Hindlimb muscle (tissue), 1 donor: ENCODE data around the gene ACOT8. TPM values are rescaled to one million over a fixed set of nuclear protein-coding genes. Genes with fewer than 3 reads are reported as not detected.
"Not testable (repeated sequence)": the region's sequence is repeated elsewhere in the genome, so short reads cannot be mapped to it uniquely, and the experiment has no call there.

Experiments
- DNase-seq: peaks from one replicate; pipeline ENCODE4 v3.0.0-alpha.2; 2013
- polyA plus RNA-seq: library from polyadenylated mRNA; unstranded; fragments of 120-200 nt; gene quantifications from one replicate; pipeline ENCODE4 v1.2.1, GENCODE V29; 2013; ENCODE audit not compliant: insufficient read length

The ACOT8 gene
- polyA plus RNA-seq, 1 donor: 19.9 TPM

DNA sequence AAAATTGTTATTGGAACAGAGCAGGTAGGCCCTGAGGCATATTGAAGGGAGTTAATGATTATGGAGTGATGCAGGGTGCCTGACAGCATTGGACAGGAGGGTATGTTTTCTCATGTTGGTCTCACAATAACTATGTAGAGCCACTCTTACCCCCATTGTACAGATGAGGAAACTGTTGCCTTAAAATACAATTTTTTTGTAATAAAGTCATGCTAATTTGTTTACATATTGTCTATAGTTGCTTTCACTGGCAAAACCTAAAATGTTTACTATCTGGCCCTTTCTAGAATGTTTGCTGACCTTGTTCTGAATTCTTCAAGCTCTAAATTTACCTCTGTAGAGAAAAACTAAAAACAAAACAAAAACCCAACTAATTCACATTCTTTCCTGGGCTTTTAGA, 5.7 kb downstream of the ACOT8 start:
- DNase-seq: no peak

DNA sequence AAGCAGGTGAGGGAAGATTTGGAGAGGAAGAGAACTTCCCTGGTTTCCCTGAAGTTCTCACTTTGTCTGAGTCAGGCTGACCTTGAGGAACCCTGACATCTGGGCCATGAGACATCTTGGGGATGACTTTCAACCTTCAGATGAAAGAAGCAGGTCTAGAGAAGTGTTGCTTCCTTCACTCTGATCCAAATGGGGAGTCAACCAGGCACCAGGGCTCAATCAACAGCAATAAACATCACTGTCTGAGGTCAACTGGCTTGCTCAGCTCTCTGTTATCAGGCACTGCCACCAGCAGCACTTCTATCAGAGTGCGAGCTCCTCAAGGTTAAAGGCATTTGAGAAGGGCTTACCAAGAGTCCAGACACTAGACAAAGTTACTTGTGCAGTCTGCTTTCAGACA, 6.3 kb downstream of the ACOT8 start:
- DNase-seq: no peak

DNA sequence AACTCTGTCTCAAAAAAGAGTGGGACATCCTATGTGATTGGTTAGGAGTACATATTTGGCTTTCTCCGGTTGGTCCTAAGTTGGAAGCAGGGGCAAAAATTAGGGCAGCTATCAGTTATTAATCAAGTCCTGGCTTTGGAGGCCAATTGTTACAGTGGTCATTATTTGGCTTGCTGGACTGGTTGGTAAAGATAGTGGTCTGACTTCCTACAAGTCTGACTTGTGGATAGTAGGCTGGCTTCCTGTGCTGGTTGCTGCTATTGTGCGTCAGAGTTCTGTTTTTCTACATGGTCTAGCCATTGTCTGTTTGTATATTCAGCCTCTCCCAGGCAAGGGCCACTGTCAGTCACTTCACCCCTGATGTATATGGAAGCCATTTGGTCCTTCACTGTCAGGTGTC, 7.0 kb downstream of the ACOT8 start:
- no peak for DNase-seq

DNA sequence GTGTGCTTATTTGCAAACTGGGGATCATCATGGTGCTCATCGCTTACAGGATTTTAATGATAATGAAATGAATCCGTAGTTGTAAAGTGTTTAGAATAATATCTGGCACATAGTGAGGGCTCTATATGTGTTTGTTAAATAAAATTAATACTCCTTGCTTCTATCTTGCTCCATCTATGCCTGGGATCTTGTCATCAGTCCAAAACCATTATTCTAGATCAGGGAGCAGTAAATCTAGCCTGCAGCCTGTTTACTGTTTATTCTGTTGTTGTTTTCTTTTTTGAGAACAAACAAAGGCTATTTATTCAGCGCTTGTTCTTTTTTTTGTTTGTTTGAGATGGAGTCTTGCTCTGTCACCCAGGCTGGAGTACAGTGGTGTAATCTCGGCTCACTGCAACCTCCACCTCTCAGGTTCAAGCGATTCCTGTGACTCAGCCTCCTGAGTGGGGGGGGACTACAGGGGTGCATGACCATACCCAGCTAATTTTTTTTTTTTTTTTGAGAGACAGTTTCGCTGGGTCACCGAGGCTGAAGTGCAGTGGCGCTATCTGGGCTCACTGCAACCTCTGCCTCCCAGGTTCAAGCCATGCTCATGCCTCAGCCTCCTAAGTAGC, 8.1 kb downstream of the ACOT8 start:
- DNase-seq: no peak

DNA sequence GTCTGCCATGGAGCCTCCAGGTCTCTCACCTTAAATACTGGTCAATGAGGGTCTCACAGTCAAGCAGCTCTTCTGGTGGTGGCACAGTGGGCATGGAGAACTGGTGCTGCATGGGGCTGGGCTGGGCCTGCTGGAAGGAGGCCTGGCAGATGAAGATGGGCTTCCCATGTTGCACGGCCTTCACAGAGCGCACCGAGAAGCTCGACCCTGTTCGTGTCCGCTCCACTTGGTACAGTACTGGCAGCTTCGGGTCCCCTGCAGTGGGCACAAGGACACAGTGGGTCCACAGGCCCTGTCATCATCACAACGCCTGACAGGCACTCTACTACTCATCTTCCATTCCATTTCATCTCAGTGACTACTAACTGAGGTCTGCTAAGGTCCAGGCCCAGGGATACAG, 8.8 kb downstream of the ACOT8 start:
- no peak for DNase-seq

DNA sequence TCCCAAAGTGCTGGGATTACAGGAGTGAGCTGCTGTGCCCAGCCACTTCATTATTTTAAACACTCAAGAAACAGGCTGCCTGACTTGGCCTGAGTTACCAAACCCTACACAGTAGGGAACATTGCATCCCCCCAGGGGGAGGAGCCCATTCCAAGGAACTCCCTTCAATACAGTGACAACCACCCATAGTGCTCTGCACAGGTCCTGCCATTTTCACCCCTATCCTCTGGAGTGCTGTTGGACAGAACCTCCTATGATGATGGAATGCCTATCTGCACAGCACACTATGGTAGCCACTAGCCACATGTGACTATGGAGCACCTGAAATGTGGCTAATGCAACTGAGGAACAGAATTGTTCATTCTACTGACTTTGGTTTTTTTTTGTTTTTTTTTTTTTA, 11.7 kb downstream of the ACOT8 start:
- no peak for DNase-seq

DNA sequence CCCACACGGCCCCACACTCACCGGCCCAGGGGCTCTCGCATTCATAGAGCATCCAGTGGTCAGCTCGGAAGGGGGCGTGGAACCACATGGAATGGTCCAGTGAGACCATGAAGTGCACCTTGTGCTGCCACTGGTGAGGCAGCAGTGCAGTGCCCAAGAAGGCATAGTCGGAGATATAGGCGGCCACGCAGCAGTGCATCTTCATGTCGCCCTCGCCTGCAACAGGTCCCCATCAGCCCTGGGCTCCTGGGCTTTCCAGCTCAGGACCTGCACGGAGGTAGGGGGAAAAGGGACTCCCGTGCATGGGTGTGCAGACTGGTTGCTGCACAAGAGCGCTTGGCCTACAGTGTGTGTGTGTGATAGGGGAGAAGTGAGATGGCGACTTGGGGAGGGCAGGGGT, 13.7 kb downstream of the ACOT8 start:
- DNase-seq: no peak

DNA sequence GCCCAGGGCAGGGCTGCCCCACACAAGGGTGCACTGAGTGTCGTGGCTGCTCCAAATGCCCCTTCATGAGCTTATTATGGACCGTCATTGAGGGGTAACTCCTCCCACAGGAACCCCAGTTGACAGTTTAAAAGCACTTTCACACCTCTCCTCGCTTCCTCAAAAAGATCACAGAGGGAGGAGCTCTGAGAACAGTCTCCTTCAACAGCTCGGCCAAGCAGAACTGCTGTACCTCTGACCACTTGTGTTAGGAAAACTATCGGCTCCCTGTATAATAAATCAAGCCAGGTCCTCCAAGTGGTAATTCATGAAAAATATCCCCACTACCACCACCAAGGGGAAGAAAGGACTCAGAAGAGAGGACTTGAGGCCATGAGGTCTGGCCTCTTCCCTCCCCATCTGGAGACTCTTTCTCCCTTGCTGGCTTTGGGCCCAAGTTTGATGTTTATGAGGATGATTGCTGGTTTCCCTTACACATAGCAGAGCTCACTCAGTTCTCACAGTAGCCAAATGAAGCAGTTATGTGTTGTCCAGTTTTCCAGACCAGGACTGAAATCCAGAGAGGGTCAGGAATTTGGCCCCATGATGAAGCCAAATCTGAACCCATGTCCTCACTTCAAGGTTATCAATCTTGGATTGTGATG, 14.9 kb downstream of the ACOT8 start:
- no peak for DNase-seq

DNA sequence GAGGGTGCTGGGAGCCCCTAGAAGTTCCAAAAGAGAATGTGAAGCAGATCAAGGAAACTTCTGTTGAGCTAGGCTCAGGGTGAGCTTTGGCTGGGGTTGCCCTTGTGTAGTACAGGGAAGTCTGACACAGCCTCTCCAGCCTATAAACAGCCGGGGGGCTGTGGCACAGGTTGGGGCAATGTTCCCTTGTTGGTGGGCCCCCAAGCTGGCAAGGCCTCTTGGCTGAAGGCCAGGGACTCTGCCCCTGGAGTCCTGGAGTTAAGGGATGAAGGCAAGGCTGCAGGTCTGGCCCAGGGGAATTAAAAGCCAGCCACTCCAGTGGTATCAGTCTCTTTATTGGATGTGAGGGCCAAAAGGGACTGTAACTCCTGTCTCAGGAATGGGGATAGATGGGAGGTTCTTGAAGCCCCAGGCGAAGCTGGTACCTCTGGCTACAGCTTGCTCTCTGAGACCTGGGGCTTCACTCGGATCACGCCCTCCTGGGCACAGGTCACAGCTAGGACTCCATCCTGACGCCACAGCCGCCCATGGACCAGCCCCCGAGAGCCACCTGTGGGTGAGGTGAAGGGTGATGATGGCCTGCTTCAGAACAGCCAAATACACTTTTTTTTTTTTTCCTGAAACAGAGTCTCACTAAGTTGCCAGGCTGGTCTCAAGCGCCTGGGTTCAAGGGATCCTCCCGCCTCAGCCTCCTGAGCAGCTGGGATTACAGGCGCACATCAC, 15.6 kb downstream of the ACOT8 start:
- DNase-seq: no peak

DNA sequence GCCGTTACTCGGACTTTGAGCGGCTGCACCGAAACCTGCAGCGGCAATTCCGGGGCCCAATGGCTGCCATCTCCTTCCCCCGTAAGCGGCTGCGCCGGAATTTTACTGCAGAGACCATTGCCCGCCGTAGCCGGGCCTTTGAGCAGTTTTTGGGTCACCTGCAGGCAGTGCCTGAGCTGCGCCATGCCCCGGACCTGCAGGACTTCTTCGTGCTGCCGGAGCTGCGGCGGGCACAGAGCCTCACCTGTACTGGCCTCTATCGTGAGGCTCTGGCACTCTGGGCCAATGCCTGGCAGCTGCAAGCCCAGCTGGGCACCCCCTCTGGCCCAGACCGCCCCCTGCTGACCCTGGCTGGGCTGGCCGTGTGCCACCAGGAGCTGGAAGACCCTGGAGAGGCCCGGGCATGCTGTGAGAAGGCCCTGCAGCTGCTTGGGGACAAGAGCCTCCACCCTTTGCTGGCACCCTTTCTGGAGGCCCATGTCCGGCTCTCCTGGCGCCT, 16.4 kb downstream of the ACOT8 start:
- DNase-seq: no peak

DNA sequence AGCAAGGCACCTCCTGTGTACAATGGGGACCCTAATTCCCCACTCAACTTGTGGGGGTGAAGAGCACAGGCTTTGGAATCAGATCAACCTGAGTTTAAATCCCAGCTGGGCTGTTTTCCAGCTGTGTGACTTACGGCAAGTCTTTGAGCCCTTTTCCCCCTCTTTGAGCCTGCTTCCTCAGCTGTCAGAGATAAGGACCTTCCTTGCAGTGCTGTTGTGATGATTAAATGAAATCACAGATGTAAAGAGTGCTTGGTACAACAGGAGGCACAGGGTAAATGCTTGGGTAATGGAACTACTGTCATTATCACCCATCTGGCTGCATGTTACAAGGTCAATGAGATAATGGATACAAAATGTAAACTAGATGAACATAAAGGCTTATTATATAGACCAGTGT, 20.4 kb downstream of the ACOT8 start:
- no peak for DNase-seq

DNA sequence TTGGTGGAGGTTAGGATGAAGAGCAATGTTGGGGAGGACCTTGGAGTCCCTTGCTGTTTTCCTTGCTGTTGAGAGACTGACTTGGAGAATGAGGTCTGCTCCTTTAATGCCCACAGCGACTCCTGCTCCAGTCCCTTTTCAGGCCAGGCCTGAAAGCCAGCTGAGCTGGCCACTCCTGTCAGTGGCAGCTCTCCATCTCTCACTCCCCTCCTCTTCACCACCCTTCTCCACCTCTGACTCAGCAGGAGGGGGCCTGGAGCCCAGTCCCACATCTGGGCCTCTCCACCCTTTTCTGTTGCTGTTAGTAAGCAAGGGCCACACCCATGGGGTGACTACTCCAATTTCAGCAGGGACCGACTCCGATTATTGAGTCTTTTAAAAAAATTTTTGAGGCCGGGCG, 21.4 kb downstream of the ACOT8 start:
- DNase-seq: no peak

DNA sequence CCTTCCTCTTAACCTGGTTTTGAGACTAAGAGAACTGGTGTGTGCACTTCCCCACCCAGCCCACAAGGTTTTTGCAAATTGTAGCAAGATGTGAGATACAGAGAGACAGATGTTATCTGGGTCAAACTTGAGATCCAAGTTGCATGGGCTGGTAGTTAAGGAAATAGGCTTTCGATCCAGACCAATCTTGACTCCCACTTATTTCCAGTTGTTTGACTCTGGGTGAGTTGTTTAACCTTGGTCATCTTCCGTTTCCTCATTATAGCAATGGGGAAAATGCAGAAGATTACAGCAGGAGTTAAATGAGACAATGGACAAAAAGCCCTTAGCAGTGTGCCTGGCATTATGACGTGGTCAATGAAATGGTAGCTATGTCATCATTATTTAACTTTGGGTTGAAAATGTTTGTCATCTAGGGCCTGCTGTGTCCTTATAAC, 21.8 kb downstream of the ACOT8 start:
- no peak for DNase-seq

DNA sequence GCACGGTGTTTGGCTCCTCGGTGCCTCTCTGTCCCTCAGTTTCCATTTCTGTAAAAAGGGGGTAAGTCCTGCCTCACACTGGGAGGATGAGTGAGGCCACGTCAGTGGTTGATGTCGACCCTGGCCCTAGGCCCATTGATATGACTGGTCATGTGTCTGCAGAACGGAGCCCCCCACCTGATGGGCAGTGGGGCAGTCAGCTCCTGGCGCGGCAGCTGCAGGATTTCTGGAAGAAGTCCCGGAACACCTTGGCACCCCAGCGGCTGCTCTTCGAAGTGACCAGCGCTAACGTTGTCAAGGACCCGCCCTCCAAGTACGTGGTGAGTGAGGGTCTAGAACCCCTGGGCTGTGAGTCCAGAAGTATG, 22.4 kb downstream of the ACOT8 start:
- no peak for DNase-seq

DNA sequence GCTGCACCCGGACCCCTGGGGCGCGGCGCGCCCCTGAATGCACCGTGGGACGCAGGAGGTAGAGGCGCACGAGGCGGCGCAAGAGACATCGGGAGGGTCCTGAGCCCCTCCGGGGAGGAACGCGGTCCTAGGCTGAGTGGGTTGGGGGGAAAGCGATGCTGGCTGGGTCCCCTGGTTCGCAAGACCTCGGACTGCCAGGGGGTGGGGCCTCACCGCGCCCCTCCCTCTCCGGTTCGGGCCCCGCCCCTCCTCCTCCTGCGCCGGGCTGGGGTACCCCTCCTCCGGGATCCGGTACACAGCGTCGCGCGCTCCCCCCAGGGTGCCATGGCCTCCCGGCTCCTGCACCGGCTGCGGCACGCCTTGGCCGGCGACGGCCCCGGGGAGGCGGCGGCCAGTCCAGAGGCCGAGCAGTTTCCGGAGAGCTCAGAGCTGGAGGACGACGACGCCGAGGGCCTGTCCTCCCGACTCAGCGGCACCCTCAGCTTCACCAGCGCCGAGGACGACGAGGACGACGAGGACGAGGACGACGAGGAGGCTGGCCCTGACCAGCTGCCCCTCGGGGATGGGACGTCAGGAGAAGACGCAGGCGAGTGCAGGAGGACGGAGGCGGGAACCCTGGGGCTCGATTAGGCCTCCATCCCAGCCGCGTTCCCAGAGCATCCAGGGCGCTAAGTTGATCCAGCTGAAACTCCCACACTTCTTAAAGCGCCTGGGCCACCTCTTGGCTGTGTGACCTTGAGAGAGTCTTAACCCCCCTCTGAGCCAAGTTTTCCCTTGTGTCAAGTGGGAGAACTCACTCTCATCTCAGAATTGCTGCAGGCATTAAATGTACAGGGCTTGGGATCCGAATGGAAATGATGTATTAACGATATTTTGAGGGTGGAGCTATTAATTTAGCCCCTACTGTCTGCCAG, 23.1 kb downstream of the ACOT8 start:
- DNase-seq: peak; percentile 88

DNA sequence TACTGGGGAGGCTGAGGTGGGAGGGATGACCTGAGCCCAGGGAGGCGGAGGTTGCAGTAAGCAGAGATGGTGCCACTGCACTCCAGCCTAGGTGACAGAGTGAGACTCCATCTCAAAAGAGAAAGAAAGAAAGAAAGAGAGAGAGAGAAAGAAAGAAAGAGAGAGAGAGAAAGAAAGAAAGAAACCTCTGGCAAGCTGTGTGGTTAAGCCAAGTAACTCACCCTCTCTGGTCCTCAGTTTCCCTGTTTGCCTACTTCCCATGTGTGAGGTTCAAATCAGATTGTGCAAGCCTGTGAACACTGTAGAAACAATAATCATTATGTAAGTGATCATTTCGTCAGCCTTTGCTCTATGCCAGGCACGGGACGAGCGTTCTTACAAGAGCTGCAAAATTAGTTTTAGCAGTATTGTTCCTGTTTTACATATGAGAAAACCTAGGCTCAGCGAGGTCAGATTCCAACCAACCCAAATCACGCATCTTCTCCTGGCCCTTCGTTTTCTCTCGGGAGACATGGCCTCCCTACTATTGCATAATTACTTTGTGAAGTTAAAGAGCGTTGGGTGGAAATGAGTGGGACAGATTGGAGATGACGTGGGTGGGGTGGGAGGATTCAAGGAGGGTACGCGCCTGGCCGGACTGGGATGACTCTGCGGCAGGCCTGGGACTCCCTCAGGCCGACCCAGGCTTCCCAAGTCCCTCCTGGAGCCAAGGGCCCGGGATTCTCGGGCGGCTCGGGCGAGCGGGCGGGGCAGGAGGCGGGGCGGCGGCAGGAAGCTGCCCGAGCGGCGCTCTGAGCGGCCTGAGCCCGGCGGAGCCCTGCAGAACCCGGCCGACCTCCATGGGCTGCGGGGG, 23.9 kb downstream of the ACOT8 start, which contains the start of gene SNX21:
SNX21 (plus strand) TSS at position 770 of the 853 bp plus-strand sequence. CDS start 121 bp downstream, outside the sequence.
- peak; percentile 82 for DNase-seq

DNA sequence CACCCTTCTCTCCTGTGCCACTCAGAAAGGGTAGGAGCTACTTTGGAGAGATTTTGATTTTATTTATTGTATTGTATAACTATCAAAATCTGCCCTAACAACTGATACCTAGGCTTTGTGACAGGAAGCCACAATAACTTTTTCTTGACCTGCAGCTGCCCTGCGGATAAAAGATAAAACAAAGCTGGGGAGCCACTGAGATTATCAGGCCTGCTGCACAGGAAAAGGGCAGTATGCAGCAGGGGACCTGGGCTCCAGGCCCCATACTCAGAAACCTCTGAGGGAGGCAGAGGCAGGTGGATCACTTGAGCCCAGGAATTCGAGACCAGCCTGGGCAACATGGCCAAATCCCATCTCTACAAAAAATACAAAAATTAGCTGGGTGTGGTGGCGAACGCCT, 24.6 kb downstream of the ACOT8 start:
- DNase-seq: no peak

DNA sequence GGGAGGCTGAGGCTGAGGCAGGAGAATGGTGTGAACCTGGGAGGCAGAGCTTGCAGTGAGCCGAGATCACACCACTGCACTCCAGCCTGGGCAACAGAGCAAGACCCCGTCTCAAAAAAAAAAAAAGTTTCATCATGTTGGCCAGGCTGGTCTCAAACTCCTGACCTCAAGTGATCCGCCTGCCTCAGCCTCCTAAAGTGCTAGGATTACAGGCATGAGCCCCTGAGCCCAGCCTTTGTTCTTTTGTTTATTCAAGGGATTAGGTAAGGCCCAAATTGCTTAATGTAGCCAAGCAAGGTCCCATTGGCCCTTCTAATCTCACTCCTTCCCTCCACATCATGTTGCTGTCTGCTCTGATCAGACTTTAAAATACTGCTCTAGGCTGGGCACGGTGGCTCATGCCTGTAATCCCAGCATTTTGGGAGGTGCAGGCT, 27.5 kb downstream of the ACOT8 start:
- not testable (repeated sequence) for DNase-seq

DNA sequence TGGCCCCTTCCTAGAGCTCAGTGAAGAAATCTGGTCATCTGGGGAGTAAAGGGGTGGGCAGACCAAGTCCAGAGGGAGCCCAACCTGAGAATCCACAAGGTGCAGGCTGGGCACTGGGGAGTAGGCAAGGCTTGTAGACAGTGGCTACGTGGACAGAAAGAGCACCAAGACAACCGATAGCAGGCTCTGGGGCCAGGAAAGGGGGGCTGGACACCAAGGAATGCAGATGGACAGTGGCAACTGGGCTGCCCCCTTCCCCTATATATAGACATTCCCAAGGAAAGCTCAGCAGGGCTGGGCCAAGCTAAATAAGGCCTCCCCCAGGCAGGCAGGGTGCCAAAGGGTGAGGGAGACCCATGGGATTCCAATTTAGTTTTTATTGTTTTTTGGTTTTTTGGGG, 28.6 kb downstream of the ACOT8 start:
- peak; percentile 30 for DNase-seq

DNA sequence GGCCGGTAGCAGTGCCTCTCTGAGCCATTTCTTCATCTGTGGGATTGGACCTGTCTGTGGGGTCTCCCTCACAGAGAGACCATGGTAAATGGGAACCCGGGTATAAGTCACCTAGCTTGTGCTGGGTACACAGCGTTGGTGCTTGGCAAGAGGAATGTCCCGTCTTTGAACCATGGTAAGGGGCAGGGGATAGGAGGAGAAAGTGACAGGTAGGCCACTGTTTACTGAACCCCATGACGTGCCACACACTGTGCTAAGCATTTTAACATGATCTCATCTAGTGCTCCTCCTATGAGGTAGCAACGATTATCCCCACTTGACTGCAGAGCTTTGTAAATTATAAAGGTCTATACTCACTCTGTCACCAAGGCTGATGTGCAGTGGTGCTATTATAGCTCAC, 29.5 kb downstream of the ACOT8 start:
- DNase-seq: no peak

DNA sequence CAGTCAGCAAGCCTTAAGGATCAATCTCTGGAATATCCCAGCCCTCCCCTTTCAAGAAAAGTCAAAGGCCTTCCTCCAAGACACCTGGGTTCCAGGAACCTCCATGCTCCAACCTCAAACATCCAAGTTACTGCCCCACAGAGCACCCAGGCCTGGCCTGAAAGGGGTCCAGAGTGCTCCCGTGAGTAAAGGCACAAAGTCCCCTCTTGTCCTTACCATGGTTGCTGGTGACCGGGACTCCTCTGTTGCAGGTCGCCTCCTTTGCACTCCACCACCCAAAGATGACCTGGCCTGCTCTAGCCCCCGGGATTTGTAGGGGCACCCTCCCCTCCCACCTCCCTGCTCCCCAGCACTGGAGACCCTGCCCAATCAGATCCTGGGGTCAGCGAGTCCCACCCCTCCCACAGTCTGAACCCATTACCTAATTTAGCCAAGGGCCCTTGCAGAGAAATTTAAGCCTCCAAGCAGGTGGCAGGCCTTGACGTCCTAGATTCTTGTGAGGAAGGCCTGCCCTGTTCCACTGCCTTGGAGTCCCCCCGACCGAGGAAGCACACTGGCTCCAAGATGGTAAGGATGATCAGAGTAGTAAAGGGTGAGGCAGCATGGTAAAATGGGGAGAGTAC, 30.1 kb downstream of the ACOT8 start, which contains the start of gene TNNC2:
TNNC2 (minus strand) TSS at position 283 of the 623 bp plus-strand sequence; CDS start at position 219, 64 bp downstream.
- no peak for DNase-seq
